ENCODE results near the gene NIPAL3. TPM values are rescaled to one million over a fixed set of nuclear protein-coding genes. Genes with fewer than 3 reads are reported as not detected.

The NIPAL3 gene
- polyA plus RNA-seq, 1 donor from 2014 or later = 9.6 TPM

- Histone ChIP-seq H3K4me2 (ENCODE audit: low read length) (no peak overlapping the region), H4K20me1 (ENCODE audit: insufficient read depth) (no peaks in the 10 kb centered on the region), H3K9ac (ENCODE audit: low read length) (no peak overlapping the region), H3K27me3 (ENCODE audit: insufficient read depth, low read depth, low read length) (no peaks in the 10 kb centered on the region), H3K79me2 (replicated peaks; ENCODE audit: insufficient read depth, low read length) (no peaks in the 10 kb centered on the region), H3K27ac (ENCODE audit: low read length) (no peak overlapping the region), H2AFZ (ENCODE audit: low read depth, low read length) (no peak overlapping the region), H3K4me3 (ENCODE audit: low read length) (no peak overlapping the region), H3K36me3 (ENCODE audit: insufficient read depth, low read length) (no peaks in the 10 kb centered on the region), H3K9me2 (ENCODE audit: insufficient read depth, low read length) (no peaks in the 10 kb centered on the region), H3K9me3 (ENCODE audit: low read length) (no peaks in the 10 kb centered on the region), H3F3A (ENCODE audit: insufficient read depth, low read length, poor library complexity, severe bottlenecking) (no peaks in the 10 kb centered on the region)
- TF ChIP-seq CTCF (IDR thresholded peaks at IDR 0.05; ENCODE audit: poor library complexity, severe bottlenecking) = no peak
- no peak for TF ChIP-seq RAD21 (conservative IDR thresholded peaks at IDR 0.05)
- TF ChIP-seq EZH2 (IDR thresholded peaks at IDR 0.05; ENCODE audit: borderline replicate concordance, insufficient read depth, low read length, poor library complexity, severe bottlenecking) = no peak
- TF ChIP-seq TAF1 (IDR thresholded peaks at IDR 0.05; ENCODE audit: low read depth) = no peak
- TF ChIP-seq REST (IDR thresholded peaks at IDR 0.05; ENCODE audit: borderline replicate concordance) = no peak
- no peak for TF ChIP-seq MXI1 (conservative IDR thresholded peaks at IDR 0.05; ENCODE audit: poor library complexity, severe bottlenecking)
- no peak for TF ChIP-seq EP300 (conservative IDR thresholded peaks at IDR 0.05; ENCODE audit: poor library complexity, severe bottlenecking)
- TF ChIP-seq SMC3 (conservative IDR thresholded peaks at IDR 0.05; ENCODE audit: poor library complexity) = no peak
- no peak for TF ChIP-seq POLR2AphosphoS5 (IDR thresholded peaks at IDR 0.05)
Measured at GRCh38 chr1:24403806-24404205, 11.8 kb upstream of the NIPAL3 start.

- no peak overlapping the region for H3K9ac ChIP-seq (ENCODE audit: low read length)
- no peaks in the 10 kb centered on the region for H3K9me3 ChIP-seq (ENCODE audit: low read length)
- no peaks in the 10 kb centered on the region for H4K20me1 ChIP-seq (ENCODE audit: insufficient read depth)
- H2AFZ ChIP-seq (ENCODE audit: low read depth, low read length) = no peak overlapping the region
- no peak overlapping the region for H3K4me2 ChIP-seq (ENCODE audit: low read length)
- no peaks in the 10 kb centered on the region for H3K27me3 ChIP-seq (ENCODE audit: insufficient read depth, low read depth, low read length)
- no peak overlapping the region for H3K27ac ChIP-seq (ENCODE audit: low read length)
- no peaks in the 10 kb centered on the region for H3K79me2 ChIP-seq (replicated peaks; ENCODE audit: insufficient read depth, low read length)
- no peaks in the 10 kb centered on the region for H3K36me3 ChIP-seq (ENCODE audit: insufficient read depth, low read length)
- H3K4me3 ChIP-seq (ENCODE audit: low read length) = no peak overlapping the region
- H3F3A ChIP-seq (ENCODE audit: insufficient read depth, low read length, poor library complexity, severe bottlenecking) = no peaks in the 10 kb centered on the region
- TF ChIP-seq CTCF (IDR thresholded peaks at IDR 0.05; ENCODE audit: poor library complexity, severe bottlenecking) = no peak
- H3K9me2 ChIP-seq (ENCODE audit: insufficient read depth, low read length) = no peaks in the 10 kb centered on the region
Measured at GRCh38 chr1:24406788-24407187, 8.8 kb upstream of the NIPAL3 start.
